ENCODE measurements around the gene CHST15.

DNA sequence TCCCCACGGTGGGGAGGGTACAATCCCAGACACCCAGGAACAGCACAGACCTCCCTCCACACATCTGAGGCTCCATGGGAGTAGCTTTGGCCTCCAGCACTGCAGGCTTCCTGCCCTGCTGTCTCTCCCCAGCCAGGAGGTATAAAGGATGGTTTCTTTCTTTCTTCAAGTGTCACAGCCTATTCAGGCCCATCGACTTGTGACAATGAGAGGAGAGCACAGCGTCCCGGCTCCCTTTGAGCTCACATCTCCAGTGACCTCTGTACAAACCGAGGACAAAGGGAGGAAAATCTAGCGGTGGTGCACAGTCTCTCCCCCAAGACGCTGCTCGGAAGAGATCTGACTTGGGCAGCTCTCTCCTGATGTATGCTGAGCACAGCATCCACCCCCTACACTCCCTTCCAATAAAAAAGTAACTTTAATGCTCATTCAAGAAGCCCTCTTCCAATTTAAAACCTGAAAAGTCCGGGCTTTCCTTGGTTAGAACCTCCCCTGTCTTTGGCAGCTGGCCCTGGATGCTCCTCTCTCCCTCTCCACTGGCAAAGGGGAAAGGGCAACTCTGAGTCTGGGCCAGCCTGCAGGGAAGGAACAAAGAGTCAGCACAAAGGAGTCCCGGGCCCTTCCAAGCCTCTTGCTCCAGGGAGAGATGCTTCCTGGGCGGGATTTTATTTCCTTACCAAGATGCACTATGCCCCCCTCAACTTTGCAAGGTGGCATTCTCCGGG lies 18.0 kb downstream of the CHST15 start:
- TF ChIP-seq POLR2AphosphoS5 (IDR thresholded peaks at IDR 0.05; ENCODE audit: low read depth) (no peak), GABPA (IDR thresholded peaks at IDR 0.05; ENCODE audit: low read depth) (no peak), SPI1 (IDR thresholded peaks at IDR 0.05; ENCODE audit: borderline replicate concordance, low read depth) (no peak)
- TF ChIP-seq, protein P1, sequence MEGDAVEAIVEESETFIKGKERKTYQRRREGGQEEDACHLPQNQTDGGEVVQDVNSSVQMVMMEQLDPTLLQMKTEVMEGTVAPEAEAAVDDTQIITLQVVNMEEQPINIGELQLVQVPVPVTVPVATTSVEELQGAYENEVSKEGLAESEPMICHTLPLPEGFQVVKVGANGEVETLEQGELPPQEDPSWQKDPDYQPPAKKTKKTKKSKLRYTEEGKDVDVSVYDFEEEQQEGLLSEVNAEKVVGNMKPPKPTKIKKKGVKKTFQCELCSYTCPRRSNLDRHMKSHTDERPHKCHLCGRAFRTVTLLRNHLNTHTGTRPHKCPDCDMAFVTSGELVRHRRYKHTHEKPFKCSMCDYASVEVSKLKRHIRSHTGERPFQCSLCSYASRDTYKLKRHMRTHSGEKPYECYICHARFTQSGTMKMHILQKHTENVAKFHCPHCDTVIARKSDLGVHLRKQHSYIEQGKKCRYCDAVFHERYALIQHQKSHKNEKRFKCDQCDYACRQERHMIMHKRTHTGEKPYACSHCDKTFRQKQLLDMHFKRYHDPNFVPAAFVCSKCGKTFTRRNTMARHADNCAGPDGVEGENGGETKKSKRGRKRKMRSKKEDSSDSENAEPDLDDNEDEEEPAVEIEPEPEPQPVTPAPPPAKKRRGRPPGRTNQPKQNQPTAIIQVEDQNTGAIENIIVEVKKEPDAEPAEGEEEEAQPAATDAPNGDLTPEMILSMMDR (IDR thresholded peaks at IDR 0.05; ENCODE audit: insufficient read depth, low read length) = no peak
- TF ChIP-seq, protein P2, sequence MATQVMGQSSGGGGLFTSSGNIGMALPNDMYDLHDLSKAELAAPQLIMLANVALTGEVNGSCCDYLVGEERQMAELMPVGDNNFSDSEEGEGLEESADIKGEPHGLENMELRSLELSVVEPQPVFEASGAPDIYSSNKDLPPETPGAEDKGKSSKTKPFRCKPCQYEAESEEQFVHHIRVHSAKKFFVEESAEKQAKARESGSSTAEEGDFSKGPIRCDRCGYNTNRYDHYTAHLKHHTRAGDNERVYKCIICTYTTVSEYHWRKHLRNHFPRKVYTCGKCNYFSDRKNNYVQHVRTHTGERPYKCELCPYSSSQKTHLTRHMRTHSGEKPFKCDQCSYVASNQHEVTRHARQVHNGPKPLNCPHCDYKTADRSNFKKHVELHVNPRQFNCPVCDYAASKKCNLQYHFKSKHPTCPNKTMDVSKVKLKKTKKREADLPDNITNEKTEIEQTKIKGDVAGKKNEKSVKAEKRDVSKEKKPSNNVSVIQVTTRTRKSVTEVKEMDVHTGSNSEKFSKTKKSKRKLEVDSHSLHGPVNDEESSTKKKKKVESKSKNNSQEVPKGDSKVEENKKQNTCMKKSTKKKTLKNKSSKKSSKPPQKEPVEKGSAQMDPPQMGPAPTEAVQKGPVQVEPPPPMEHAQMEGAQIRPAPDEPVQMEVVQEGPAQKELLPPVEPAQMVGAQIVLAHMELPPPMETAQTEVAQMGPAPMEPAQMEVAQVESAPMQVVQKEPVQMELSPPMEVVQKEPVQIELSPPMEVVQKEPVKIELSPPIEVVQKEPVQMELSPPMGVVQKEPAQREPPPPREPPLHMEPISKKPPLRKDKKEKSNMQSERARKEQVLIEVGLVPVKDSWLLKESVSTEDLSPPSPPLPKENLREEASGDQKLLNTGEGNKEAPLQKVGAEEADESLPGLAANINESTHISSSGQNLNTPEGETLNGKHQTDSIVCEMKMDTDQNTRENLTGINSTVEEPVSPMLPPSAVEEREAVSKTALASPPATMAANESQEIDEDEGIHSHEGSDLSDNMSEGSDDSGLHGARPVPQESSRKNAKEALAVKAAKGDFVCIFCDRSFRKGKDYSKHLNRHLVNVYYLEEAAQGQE (IDR thresholded peaks at IDR 0.05; ENCODE audit: insufficient replicate concordance, low read depth) = no peak
